ENCODE results near the gene IL17RC.
A peak's percentile ranks its signal among the peaks of the same experiment; 100 is the strongest.
"Not testable (repeated sequence)": the region's sequence is repeated elsewhere in the genome, so short reads cannot be mapped to it uniquely, and the experiment has no call there.

The IL17RC gene

DNA sequence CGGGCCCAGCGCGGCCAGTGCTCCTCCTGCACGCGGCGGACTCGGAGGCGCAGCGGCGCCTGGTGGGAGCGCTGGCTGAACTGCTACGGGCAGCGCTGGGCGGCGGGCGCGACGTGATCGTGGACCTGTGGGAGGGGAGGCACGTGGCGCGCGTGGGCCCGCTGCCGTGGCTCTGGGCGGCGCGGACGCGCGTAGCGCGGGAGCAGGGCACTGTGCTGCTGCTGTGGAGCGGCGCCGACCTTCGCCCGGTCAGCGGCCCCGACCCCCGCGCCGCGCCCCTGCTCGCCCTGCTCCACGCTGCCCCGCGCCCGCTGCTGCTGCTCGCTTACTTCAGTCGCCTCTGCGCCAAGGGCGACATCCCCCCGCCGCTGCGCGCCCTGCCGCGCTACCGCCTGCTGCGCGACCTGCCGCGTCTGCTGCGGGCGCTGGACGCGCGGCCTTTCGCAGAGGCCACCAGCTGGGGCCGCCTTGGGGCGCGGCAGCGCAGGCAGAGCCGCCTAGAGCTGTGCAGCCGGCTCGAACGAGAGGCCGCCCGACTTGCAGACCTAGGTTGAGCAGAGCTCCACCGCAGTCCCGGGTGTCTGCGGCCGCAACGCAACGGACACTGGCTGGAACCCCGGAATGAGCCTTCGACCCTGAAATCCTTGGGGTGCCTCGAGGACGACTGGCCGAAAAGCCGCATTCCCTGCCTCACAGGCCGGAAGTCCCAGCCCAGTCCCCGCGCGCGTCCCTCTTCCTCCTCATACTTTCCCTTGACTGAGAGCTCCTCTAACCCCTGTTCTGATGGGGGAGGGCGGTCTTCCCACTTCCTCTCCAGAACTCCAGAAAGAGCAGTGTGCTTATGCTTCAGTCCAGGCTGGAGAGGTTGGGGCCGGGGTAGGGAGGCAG lies 1.4 kb upstream of the IL17RC start:
- peak; percentile 26 for DNase-seq

DNA sequence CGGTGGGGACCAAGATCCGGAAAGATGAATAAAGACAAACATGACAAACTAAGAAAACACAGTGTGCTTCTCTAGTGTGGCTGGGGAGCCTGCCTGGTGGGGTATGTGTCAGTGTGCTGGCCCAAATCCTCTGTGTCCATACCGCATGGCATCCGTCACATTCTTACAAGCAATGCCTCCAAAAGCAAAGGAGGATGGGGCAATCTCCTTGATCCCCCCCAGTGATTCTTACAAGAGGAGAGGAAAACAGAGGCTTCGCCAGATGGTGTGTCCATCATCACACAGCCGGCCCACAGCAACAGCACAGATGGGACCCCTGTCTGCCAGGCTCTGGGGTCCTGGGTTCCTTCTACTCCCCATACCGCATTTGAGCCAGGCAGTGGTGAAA lies 558 bp upstream of the IL17RC start:
- DNase-seq: no peak

DNA sequence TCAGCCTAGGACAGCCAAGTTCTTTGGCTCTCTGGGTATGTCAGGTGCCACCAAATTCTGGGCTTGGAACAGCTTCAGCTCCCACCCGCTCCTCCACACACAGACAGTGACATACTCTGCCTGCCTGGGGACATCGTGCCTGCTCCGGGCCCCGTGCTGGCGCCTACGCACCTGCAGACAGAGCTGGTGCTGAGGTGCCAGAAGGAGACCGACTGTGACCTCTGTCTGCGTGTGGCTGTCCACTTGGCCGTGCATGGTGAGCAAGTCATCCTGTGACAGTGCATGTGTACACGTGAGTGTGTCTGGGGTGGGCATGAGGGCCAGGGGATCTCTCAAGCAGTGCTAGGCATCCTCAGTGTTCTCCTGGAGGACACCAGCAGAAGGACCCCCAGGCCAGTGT lies 922 bp downstream of the IL17RC start:
- DNase-seq: no peak

DNA sequence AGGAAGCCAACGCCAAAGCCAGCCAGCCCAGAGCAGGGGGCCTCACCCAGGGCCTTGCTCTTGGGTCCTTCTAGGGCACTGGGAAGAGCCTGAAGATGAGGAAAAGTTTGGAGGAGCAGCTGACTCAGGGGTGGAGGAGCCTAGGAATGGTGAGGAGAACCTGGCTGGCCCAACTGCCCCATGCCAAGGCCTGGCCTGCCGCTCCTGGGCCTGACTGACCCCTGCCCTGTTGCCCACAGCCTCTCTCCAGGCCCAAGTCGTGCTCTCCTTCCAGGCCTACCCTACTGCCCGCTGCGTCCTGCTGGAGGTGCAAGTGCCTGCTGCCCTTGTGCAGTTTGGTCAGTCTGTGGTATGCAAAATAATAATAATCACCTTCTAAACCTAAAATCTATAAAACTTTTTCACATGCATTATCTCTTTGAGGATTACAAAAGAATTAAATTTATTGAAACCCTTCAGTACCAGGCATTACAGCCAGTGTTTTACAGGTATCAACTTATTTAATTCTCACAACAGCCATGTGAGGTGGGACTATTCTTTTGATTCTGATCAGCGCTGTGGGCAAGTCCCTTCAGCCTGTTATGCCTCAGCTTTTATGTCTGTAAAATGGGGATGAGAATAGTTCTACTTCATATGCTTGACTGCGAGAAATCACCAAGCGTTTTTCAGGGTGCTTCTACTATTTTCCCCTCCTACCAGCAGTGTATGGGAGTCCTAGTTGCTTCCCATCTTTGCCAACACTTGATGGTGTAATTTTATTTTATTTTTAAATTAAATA lies 1.6 kb downstream of the IL17RC start:
- DNase-seq: no peak

DNA sequence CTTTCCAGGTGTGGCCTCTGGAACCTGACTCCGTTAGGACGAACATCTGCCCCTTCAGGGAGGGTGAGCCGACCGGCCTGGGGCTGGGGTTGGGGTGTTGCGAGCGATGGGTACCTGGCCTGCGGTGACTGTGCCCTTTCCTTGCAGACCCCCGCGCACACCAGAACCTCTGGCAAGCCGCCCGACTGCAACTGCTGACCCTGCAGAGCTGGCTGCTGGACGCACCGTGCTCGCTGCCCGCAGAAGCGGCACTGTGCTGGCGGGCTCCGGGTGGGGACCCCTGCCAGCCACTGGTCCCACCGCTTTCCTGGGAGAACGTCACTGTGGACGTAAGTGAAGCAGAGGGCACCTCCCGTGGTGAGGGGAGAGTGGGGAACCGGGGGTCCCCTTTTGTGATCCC lies 11.3 kb downstream of the IL17RC start:
- no peak for DNase-seq

DNA sequence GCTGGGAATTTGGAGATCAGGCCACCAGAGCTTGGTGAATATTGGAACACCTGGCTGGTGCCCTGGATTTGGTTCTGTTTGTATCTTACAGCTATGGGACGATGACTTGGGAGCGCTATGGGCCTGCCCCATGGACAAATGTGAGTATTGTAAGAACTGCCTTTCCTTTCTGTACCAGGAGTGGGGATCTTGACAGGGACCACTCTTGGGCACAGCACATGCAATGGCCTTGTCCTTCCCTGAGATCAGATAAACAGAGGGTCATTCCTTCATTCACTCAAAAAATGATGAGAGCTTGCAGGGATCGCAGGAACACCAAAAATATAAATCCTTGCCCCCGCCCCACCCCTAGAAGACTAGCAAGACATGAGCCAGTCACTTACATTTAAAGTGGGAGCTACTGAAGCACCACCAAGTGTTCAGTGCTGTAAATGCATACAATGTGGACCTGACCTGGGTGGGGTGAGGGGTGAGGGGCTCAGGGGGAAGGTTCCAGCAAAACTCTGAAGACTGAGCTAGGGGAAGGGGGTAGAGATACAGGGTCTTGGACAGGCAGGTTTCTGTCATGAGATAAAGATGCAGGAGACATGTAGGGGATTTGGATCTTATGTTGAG lies 14.0 kb downstream of the IL17RC start:
- no peak for DNase-seq

DNA sequence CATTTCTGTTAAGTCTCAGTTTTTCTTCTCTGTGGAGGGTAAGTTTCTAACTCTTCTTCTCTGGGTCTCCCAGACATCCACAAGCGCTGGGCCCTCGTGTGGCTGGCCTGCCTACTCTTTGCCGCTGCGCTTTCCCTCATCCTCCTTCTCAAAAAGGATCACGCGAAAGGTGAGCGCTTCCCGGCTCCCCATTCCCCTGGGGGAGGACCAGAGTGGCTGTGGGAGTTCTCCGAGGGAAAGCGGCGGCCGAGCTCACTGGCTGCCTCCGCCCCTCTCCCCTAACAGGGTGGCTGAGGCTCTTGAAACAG lies 15.6 kb downstream of the IL17RC start:
- no peak for DNase-seq

DNA sequence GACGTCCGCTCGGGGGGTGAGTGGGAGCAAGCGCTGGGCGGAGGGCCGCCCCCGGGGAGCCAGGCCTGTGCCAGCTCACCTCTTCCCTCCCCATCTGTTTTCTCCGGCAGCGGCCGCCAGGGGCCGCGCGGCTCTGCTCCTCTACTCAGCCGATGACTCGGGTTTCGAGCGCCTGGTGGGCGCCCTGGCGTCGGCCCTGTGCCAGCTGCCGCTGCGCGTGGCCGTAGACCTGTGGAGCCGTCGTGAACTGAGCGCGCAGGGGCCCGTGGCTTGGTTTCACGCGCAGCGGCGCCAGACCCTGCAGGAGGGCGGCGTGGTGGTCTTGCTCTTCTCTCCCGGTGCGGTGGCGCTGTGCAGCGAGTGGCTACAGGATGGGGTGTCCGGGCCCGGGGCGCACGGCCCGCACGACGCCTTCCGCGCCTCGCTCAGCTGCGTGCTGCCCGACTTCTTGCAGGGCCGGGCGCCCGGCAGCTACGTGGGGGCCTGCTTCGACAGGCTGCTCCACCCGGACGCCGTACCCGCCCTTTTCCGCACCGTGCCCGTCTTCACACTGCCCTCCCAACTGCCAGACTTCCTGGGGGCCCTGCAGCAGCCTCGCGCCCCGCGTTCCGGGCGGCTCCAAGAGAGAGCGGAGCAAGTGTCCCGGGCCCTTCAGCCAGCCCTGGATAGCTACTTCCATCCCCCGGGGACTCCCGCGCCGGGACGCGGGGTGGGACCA lies 16.1 kb downstream of the IL17RC start:
- DNase-seq: peak; percentile 90

DNA sequence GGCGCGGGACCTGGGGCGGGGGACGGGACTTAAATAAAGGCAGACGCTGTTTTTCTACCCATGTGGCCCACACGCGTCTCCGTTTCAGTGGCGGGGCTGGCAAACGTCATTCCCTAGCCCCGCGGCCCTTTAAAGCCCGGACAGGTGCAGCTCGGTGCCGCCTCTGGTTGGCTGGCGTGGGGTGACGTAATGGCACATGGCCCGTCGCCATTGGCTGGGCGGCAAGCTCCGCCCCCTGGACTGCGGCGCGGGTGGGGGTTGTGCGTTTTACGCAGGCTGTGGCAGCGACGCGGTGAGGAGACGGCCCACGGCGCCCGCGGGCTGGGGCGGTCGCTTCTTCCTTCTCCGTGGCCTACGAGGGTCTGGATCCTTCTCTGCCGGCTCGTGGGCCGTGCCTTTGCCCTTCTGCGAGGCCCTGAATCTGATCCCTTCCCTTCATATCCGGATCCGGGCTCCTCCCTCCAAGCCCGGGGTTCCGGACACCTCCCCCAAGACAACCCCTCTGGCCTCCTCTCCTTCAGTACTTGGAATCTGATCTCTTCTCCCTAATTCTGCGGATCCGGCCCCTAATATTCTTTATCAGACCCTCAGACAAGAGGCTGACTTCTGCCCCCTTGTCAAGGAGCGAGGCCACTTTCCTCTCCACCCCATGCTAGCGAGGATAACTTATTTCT lies 16.8 kb downstream of the IL17RC start, which contains the start of gene CRELD1:
CRELD1 (plus strand) TSS at position 274 of the 674 bp plus-strand sequence. CDS start 605 bp downstream, outside the sequence.
- peak; percentile 98 for DNase-seq

DNA sequence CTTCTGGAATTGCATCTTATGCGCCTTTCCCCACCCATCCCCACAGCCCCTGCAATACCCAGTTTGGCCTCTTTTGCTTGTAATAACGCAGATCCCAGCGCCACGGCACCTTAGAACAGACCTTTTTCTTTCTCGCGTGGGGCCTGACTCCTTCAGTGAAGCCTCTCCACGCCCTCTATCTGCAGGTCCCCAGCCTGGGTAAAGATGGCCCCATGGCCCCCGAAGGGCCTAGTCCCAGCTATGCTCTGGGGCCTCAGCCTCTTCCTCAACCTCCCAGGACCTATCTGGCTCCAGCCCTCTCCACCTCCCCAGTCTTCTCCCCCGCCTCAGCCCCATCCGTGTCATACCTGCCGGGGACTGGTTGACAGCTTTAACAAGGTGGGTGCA lies 17.3 kb downstream of the IL17RC start:
- DNase-seq: peak; percentile 50

DNA sequence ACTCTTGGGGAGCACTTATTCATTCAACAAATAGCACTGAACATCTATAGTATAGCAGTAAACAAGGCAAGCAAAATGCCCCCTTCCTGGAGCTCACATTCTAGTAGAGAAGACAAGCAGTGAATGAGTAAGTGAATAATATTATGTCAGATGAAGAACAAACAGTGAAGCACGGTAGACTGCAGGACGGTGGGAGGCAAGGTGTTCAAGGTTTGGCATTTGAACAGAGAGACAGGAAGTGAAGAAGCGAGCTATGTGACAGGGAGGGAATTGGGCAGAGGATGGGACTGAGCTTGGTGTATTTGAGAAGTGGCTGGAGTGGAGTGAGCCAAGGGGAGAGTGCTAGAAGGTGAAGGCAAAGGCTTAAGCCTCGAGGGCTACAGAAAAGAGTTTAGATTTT lies 18.1 kb downstream of the IL17RC start:
- DNase-seq: no peak

DNA sequence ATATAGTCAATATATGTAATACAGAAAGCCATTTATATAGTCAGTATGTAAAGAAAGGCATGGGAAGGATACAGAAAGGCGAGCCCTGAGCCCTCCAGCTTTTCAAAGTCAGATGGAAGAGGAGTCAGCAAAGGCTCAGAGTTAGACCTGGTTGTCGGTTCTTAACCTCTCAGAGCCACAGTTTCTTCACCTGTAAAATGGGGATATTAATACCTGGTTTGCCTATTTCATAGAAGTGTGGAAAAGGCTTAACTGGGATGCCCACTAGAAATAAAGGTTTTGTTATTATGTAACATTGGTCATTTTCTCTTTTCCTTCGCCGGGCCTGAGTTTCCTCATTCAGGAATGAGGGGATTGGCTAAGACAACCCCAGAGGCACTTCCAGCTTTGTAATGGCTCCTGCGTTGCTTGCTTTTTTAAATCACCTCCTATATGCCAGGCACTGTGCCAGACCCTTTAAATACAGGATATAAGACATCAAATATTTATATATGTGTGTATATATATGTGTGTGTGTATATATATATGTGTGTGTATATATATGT lies 19.1 kb downstream of the IL17RC start:
- no peak for DNase-seq

DNA sequence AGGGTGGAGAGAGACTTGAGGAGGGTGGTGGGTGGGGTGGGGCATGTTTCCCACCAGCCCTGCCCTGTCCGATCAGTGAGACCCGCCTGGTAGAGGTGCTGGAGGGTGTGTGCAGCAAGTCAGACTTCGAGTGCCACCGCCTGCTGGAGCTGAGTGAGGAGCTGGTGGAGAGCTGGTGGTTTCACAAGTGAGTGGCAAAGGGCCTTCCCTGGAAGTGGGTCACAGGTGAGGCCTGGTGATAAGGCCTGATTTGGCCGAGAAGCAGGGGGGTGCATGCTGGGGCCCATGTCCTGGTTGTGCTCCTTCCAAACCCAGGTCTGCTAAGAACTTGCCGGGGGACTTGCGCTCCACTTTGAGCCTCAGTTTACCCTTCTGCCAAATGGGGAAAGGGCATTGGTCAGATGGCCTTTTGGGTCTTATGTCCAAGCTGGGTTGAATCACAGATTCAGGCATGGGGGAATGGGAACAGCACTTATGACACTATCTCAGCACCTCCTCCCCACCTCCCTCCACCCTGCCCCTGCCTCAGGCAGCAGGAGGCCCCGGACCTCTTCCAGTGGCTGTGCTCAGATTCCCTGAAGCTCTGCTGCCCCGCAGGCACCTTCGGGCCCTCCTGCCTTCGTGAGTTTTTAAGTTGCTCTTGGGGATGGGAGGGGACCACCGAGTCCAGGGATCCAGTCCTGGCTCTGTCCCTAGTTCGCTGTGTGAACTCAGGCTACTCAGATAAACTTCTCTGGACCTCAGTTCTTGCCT lies 20.8 kb downstream of the IL17RC start:
- DNase-seq: no peak

DNA sequence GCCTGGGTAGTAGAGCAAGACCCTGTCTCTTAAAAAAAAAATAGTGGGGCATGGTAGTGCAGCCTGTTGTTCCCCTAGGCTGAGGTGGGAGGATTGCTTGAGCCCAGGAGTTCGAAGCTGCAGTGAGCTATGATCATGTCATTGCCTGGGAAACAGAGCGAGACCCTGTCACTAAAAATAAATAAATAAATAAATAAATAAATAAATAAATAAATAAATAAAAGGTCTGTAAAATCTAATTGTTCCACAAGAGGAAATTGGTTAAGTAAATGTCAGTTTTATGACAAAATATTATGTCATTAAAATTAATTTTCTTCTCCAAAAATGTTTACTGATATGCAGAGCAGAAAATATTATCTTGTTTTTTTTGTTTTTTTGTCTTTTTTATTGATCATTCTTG lies 22.1 kb downstream of the IL17RC start:
- DNase-seq: no peak

DNA sequence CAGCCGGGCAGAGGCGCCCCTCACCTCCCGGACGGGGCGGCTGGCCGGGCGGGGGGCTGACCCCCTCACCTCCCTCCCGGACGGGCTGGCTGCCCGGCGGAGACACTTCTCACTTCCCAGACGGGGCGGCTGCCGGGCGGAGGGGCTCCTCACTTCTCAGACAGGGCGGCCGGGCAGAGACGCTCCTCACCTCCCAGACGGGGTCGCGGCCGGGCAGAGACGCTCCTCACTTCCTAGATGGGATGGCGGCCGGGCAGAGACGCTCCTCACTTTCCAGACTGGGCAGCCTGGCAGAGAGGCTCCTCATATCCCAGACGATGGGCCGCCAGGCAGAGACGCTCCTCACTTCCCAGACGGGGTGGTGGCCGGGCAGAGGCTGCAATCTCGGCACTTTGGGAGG lies 23.0 kb downstream of the IL17RC start:
- DNase-seq: not testable (repeated sequence)

DNA sequence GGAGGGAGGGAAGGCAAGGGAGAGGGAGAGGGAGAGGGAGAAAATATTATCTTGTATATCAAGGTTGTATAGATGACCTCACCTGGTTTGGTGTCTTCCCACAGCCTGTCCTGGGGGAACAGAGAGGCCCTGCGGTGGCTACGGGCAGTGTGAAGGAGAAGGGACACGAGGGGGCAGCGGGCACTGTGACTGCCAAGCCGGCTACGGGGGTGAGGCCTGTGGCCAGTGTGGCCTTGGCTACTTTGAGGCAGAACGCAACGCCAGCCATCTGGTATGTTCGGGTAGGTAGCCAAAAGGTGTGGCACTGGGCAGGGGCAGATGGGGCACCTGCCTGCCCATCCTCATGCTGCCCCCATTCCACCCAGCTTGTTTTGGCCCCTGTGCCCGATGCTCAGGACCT lies 23.8 kb downstream of the IL17RC start:
- no peak for DNase-seq

DNA sequence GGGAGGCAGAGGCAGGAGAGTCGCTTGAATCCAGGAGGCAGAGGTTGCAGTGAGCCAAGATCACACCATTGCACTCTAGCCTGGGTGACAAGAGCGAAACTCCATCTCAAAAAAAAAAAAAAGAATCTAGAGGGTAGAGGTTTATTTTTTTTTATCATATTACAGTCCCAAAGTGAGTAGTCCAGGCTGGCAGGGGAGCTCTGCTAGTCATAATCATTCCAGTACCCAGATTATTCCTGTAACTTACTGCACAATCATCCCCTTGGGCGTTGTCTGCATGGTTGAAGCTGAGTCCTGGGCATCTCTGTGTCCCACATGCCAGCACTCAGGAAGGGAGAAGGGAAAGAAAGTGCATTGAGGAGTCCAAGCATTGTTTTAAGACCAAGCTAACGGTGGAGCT lies 25.3 kb downstream of the IL17RC start:
- no peak for DNase-seq

DNA sequence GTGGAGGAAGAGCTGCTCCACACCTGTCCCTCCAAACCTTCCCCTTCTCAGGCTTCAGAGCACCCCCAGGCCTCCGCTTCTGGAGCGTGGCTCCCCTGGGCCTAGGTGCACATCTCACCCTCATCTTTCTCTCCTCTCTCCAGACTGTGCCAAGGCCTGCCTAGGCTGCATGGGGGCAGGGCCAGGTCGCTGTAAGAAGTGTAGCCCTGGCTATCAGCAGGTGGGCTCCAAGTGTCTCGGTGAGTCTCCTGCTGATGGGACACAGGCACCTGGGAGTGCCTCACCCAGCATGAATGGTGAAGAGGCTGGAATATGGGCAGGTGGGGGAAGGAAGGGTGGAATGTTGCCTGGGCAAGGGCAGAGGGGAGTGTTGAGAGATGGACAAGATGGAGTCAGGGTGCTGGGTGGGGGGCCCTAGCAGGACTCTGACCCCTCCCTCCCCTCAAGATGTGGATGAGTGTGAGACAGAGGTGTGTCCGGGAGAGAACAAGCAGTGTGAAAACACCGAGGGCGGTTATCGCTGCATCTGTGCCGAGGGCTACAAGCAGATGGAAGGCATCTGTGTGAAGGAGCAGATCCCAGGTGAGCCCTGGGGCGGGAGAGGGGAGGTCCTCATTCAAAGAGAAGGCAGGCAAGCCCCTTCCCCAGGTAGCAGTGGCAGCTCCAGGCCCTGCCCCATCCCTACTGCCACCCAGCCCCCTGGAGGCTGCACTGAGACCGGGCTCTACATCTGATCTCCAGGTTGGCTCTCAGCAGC lies 26.2 kb downstream of the IL17RC start:
- no peak for DNase-seq

DNA sequence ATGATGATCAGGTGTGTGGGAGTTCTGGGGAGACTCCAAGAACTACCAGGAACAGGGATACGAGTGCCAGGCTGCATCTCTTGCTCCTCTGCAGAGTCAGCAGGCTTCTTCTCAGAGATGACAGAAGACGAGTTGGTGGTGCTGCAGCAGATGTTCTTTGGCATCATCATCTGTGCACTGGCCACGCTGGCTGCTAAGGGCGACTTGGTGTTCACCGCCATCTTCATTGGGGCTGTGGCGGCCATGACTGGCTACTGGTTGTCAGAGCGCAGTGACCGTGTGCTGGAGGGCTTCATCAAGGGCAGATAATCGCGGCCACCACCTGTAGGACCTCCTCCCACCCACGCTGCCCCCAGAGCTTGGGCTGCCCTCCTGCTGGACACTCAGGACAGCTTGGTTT lies 27.4 kb downstream of the IL17RC start:
- DNase-seq: no peak

DNA sequence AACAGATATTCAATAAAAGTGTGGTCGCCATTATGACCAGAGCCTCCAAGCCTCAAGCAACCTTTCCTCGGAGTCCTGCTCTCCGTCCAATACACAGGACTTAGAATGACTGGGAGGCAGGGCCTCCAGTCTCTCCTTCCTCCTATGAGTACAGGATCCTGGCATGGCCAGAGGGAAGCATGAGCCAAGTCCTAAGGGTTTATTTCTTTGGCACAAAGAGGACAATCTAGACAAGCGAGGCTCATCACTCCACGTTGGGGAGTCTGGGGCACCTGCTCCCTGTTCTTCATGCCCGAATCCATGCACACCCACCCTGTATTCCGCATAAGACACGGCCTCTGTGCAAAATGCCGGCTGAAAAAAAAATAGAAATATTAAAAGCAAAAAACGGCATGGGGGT lies 28.5 kb downstream of the IL17RC start:
- DNase-seq: no peak

Data from CD4-positive, alpha-beta T cell treated with Interleukin-12 subunit alpha and Interleukin-12 subunit beta, for 1 hour (primary cell).